Stimulated activated CD8-positive, alpha-beta memory T cell treated with anti-CD3 and anti-CD28 coated beads, Interleukin-15, amount 100 ng/mL, for 4 hours (primary cell): ENCODE results near the gene CSK.

ENCODE experiments used
- DNase-seq, 2 donors: peaks; one replicate each; pipeline ENCODE4 v3.0.0-alpha.2; 2020; ENCODE audit warnings: low read depth in 2 of 2

The CSK gene

DNA sequence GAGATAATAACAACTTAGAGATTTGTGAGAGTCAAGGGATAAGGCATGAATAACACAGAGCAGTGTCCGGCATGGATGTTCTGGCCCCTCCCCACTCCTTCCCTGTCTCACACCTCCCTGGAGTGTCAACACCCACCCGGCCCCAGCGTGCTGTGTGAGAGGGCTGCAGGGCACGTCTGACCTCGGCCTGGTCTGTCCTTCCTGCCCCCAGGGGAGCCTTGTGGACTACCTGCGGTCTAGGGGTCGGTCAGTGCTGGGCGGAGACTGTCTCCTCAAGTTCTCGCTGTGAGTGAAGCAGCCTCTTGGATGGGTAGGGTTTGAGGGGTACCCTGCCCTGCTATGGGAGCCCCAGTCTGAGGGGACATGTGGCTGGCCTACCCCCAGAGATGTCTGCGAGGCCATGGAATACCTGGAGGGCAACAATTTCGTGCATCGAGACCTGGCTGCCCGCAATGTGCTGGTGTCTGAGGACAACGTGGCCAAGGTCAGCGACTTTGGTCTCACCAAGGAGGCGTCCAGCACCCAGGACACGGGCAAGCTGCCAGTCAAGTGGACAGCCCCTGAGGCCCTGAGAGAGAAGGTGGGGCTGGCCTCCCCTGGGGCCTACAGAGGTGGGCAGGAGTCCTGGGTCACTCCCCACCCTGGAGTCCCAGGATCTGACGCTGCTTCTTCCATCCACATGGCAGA is 19.6 kb downstream of the CSK start:
- no peak for DNase-seq

DNA sequence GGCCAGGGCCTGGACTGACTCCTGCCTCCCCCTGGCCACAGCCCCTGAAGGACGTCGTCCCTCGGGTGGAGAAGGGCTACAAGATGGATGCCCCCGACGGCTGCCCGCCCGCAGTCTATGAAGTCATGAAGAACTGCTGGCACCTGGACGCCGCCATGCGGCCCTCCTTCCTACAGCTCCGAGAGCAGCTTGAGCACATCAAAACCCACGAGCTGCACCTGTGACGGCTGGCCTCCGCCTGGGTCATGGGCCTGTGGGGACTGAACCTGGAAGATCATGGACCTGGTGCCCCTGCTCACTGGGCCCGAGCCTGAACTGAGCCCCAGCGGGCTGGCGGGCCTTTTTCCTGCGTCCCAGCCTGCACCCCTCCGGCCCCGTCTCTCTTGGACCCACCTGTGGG is 20.4 kb downstream of the CSK start:
- no peak for DNase-seq

DNA sequence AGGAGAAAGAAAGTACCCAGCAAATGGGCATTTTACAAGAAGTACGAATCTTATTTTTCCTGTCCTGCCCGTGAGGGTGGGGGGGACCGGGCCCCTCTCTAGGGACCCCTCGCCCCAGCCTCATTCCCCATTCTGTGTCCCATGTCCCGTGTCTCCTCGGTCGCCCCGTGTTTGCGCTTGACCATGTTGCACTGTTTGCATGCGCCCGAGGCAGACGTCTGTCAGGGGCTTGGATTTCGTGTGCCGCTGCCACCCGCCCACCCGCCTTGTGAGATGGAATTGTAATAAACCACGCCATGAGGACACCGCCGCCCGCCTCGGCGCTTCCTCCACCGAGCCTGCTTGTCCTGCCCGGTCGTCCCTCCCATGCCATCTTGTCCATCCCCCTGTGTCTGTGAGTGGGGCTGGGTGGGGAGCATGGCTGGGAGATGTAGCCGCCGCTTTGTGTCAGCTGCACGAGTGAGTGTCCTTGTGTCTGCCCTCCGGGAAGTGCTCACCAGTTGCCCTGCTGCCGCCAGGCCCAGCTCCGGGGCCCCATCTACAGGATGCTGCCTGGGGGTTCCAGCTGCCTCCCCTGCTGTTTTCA is 21.1 kb downstream of the CSK start:
- no peak for DNase-seq

DNA sequence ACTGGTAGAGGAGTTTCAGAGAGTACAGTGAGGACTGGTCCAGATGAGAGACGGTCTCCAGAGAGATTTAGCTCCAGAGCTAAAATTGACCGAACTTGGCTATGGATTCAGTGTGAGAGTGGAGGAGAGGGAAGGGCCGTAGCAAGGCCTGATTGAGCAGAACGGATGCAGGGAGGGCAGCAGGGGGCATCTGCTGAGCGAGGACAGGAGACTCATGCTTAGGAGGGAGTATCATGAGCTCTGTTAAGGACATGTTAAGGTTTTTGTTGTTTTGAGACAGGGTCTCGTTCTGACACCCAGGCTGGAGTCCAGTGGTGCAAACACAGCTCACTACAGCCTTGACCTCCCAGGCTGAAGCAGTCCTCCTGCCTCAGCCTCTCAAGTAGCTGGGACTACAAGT is 23.1 kb downstream of the CSK start:
- no peak for DNase-seq

DNA sequence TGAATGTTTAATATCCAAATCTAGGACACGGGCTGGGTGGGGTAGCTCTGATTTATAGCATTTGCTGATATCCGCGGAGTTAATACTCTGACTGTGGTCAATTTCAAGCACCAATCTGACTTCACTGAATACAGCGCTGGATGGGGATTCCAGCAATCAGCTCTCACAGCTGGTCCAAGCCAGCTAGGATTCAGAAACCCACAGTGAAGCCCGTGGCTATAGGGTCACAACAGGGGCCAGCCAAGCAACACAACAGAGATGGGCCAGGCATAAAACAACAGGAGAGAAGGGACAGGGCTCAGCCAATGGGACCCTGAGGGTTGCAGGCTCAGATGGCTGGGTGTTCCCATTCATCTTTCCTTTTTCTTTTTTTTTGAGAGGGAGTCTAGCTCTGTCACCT is 25.4 kb downstream of the CSK start:
- no peak for DNase-seq

DNA sequence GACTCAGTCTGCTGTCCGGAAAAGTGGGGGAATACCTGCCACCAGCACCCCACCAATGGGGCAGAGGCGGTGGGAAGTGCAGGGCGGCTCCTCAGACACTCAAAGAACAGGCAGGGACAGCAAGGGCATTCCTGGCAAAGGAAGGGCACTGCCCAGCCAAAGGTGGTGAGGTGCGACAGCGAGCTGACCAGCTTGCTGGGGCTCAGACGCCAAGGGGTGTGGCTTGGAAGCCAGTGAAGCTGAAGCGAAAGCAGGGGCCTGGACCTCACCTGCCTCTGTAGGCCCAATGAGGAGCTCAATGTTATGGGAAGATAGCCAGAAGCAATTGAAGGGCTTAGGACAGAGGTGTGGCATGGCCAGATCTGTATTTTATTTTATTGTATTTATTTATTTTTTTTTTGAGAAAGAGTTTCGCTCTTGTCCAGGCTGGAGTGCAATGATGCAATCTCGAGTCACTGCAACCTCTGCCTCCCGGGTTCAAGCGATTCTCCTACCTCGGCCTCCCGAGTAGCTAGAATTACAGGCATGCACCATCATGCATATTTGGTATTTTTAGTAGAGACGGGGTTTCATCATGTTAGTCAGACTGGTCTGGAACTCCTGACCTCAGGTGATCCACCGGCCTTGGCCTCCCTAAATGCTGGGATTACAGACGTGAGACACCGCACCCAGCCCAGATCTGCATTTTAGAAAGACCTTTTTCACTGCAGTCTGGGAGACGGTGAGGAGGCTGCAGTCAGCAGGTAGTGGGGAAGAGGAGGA is 26.4 kb downstream of the CSK start:
- DNase-seq, result no peak

DNA sequence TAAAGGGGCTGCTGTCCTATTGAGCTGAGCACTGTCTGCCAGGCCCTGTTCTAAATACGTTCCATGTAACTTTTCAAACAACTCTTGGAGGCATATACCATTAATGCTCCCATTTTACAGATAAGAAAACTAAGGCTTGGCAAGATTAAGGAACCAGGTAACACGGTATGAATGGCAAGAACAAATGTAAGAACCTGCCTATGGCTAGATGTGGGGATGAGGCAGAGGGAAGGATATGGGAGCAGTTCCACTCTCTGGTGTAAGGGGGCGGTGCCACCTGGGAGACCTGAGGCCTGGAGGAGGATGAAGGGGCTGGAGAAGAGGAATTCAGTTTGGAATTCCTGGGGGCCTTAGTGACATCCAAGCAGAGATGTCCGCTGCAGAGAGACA is 27.0 kb downstream of the CSK start:
- DNase-seq, result no peak

DNA sequence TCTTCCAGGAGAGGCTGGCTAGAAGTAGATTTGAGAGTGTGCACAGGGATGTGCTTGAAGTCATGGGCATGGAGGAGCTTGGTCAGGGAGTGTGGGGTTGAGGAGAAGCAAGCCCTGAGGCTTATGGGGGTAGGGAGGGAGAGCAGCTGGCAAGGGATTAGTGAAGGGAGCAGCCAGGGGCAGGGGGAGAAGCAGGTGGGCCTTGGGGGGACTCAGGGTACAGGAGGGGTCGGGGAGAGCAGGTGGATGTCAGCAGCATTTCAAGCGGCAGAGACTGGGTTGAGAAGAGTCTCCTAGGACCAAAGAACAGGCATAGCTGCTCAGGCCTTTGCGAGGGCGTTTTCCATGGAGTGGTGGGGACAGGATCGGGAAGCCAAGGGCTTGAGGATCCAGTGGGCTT is 27.4 kb downstream of the CSK start:
- DNase-seq, result no peak

DNA sequence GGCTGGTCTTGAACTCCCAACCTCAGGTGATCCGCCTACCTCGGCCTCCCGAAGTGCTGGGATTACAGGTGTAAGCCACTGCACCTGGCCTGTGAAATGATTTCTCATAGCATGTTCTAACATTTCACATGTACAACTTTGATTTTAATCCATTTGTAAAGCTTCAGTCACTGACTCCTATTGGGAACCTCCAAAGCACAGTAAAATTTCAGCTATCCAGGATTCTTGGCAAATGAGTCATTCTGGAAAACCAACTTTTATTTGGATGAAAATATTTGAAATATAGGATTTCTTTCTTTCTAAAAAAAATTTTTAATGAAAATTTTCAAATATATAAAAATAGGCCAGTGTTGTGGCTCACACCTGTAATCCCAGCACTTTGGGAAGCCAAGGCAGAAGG is 28.1 kb downstream of the CSK start:
- DNase-seq, result no peak

DNA sequence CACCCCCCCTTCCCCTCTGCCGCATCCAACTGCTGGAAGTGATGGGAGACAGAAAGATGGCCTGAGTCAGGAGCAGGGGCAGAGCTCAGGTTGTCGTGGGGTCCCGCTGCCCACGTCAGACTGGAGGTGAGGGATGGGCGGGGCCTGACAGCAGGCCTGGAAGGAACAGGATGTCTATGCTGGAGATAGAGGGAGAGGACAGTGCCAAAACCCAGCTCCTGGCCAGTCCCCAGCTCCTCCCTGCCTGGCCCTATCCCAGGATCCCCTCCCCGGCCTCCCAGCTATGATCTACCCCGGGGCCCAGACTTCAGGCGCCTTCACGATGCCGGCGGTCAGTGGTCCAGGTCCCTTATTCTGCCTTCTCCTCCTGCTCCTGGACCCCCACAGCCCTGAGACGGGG is 30.7 kb downstream of the CSK start, which contains the start of gene LMAN1L:
Gene LMAN1L, plus strand, starts transcription at position 303 of the 400 bp plus-strand sequence. Its CDS starts 20 bp downstream, at position 323.
- no peak for DNase-seq

DNA sequence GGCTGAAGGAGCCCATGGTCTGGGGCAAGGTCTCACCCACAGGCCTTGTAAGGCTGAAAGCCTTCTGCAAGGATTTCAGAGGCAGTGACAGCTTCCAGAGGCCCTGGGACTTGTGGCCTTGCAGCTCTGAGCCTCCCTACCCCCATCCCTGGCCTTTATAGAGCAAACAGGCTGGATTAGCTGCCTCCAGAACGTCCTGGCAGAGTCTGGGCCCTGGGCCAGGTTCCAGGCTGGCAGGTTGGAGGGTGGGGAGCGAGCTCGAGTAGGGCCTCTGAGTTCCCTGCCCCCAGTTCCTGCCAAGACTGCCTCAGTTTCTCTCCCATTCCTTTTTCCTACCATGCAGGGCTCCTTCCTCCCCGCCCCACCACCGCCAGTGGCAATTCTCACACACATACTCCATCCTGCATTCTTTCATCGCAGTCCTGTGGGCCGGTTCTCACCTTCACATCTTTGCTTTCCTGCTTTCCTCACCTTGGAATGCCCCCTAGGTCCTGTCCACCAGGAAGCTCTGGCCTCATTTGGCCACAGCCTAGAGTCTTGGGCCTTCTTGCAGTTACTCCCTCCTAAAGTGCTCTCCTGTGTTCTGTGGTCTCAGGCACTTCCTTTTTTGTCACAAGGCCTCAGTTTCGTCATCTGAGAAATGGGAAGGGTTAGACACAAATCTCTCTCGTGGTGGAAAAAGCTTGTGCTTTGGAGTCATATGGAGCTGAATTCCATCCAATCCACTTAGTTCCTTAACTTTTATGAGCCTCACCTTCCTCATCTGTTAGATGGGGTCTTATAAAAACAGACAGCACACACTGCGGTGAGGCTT is 33.4 kb downstream of the CSK start:
- no peak for DNase-seq

DNA sequence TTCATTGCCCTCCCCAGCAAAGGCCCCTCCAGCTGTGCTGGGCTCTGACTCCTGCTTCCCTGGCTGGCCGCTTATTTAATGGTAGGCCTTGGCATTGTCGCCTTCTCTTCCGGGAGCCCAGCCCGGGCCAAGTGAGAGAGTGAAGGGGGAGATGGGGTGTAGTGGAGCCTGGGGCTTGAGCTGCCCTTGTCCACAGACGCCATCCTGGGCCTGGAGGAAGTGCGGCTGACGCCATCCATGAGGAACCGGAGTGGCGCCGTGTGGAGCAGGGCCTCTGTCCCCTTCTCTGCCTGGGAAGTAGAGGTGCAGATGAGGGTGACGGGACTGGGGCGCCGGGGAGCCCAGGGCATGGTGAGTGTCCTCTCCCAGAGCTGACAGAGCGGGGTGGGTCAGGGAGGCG is 34.1 kb downstream of the CSK start:
- no peak for DNase-seq

DNA sequence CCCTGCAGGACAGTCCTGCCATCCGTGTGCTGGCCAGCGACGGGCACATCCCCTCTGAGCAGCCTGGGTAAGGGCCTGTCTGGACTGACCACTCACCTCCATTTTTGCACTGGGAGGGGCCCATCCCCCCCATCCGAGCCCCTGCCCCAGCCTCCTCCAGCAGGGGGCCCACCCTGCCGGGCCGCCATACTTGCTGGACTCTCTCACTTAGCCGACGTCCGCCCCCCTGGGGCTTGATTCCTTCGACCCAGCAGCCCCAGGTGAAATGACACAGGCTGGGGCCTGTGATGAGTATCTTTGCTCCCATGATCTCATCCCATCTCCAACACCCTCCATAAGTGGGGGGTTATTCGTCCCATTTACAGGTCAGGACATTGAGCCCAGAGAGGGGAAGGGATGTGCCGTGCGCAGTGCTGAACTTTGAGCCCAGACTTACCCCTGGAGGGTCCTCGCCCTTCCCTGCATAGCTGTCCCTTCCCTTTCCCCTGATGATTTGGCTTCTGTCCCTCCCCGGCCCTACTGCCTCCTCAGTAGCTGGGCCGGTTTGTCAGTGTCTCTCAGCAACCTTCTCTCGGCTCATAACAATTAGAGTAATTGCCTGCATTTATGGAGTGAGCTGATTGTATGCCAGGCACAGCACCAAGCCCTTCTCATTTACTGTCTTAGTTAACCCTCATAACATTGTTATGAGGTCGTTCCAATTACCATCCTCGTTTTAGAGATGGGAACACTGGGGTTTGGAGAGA is 34.9 kb downstream of the CSK start:
- no peak for DNase-seq

DNA sequence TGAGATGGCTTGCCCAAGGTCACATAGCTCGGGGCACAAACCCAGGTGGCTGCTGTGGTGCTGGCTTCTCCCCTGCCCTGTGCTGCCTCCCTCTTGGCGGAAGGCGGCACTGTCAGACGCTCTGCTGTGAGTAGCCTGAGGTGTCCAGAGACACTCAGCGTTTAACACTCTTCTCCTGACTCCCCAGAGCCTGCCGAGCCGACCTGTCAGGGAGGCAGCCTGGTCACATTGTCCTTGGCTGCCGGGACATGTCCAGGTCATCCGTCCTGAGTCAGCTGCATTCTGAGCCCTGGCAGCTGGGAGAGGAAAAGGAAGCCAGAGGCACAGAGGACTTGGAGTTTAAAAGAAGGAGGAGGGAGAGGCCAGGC is 35.5 kb downstream of the CSK start:
- DNase-seq, result no peak

DNA sequence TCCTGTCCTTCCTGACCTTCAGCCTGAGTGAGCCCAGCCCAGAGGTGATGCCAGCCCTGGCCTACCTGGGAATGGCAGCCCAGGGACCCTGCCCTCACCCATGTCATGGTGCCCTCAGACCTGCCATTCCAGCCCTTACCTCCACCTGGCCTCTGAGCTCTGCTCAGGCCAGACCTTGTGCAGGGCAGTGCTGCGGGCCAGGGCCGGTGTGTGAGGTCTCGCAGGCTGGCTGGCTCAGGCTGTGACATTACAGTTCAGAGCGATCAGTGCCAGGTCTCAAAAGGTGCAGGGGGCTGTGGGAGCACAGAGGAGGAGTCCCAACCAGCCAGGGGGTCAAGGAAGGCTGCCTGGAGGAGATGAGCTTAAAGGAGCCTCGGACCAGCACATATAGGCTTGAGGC is 38.2 kb downstream of the CSK start:
- DNase-seq, result no peak

DNA sequence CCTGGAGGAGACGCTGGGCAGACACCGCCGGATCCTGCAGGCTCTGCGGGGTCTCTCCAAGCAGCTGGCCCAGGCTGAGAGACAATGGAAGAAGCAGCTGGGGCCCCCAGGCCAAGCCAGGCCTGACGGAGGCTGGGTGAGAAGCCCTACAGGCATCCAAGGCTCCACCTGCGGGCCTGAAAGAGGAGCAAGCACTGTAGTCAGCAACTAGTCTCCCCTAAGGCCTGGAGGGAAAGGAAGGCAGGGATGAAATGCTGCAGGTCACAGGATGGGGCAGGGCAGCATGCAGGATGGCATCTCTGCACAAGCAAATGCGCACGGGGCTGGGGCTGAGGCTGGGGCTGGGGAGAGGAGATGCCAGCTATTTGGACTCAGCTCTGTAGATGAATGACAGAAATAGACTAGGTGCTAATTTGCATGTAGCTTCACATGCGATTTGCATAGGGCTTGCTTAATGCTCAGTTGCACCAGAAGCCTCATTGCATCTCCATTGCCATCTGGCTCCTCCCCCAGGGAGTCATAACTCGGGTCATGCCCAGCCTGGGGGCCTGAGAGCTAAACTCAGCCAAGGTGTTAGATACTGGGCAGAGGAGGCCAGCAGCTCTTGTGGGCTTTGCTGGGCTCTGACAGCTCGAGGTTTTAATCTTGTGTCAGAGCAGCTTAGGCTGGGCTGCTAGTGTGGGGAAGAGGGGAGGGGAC is 39.4 kb downstream of the CSK start:
- DNase-seq, result no peak

DNA sequence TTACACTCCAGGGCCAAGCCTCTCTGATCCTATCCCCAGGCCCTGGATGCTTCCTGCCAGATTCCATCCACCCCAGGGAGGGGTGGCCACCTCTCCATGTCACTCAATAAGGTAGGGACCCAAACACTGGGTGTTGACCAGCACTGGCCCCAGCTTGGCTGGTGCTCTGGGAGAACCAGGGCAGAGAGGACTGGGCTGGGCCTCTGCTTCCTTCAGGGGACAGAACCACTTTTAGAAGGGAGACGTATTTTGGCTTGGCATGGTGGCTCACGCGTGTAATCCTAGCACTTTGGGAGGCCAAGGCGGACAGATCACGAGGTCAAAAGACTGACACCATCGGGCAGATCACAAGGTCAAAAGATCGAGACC is 39.9 kb downstream of the CSK start:
- DNase-seq, result no peak

DNA sequence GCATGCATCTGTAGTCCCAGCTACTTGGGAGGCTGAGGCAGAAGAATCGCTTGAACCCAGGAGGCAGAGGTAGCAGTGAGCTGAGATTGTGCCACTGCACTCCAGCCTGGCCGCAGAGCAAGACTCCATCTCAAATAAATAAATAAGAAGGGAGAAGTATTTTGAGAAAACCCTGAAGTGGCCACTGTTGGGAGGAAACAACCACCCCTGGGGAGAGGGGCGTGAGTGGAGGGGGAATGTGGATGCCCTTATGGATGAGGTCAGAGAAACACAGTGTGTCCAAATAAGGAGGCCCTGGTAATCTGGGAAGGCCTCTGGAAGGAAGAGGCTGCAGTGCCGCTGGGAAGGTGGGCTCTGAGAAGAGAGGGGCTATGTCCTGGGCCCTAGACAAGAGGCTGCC is 40.4 kb downstream of the CSK start:
- DNase-seq, result no peak

DNA sequence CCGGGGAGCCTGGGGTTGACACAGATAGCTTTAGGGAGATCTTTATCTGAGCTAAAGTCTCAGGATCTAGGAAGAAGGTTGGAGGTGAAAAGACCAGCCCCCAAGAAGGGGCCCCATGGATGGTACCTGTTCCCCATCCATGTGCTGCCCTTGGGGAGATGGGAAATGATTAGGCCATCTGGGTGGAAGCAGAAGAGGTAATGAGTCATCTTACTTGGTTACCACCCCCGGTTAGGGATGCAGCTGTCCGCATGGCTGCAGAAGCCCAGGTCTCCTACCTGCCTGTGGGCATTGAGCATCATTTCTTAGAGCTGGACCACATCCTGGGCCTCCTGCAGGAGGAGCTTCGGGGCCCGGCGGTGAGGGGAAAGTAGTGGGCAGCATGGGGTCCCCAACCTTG is 41.4 kb downstream of the CSK start:
- DNase-seq, result no peak

DNA sequence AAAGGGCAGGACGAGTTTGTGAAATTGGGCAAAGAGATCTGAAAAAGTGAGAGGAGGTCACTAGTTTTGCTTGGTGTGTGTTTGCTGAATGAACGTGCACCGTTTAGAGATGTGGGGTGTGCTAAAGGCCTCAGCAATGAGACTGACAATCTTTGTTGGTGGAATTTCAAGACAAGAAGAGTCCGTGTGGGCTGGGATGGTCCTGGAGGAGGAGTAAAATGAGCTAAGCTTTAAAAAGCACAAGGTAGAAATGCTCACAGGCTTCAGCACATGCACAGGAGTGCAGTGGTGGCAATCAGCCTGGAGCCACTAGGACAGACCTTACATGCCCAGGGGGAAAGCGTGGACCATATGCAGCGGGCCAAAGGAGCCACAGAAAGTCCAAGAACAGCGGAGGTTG is 43.1 kb downstream of the CSK start:
- no peak for DNase-seq

DNA sequence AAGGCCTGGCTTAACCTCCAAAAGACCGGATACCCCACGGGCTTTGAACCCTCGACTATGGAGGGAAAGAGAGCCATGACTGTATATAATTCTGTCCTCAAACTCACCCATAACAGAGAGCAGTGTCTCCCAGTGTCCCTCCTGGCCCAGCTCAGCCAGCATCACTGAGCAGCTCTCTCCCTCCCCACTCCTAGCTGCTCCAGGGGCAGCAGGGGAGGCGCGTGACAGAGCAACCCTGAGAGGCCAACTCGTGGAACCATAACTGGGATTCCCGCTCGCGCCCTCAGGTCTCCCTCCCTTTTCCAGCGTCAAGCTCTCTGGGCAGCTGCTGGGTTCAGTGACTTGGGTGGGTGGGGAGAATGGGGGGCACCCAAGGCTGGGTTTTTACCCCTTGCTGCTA is 44.0 kb downstream of the CSK start:
- no peak for DNase-seq
